Activated B cell treated with CpG ODN at 0.5 μM for 24 hours (primary cell): Measurements from ENCODE around the gene CHD6. TPM values are rescaled to one million over a fixed set of nuclear protein-coding genes. Genes with fewer than 3 reads are reported as not detected.

ENCODE experiments used
- ATAC-seq: fragments of 200-7000 bp; cut with Tn5 transposase; one replicate; pipeline ENCODE4 v1.10.0; 2021; ENCODE audit warnings: low read depth, mild to moderate bottlenecking, moderate library complexity
- CTCF ChIA-PET: fragments of 350-600 bp; sonication (Branson Sonifier 250); formaldehyde crosslinking; loops from one replicate; lab custom pipeline; 2021; ENCODE audit warnings: antibody characterized with exemption; lab: Charles Lee
- POLR2A ChIA-PET: fragments of 350-600 bp; sonication (Branson Sonifier 250); formaldehyde crosslinking; loops from one replicate; lab custom pipeline; 2021; ENCODE audit warnings: antibody characterized with exemption; lab: Charles Lee
- DNase-seq: peaks from one replicate; pipeline ENCODE4 v3.0.0; 2022
- H3K27ac Mint-ChIP-seq: one replicate; pipeline ENCODE4 v1.8.0; 2020; ENCODE audit warnings: mixed read lengths
- H3K27me3 Mint-ChIP-seq: one replicate; pipeline ENCODE4 v1.8.0; 2021; ENCODE audit warnings: mixed read lengths
- H3K36me3 Mint-ChIP-seq: one replicate; pipeline ENCODE4 v1.8.0; 2021; ENCODE audit warnings: low read depth, mixed read lengths
- H3K4me1 Mint-ChIP-seq: one replicate; pipeline ENCODE4 v1.8.0; 2021; ENCODE audit warnings: mixed read lengths
- H3K4me3 Mint-ChIP-seq: one replicate; pipeline ENCODE4 v1.8.0; 2020; ENCODE audit warnings: mild to moderate bottlenecking, mixed read lengths
- H3K9me3 Mint-ChIP-seq: one replicate; pipeline ENCODE4 v1.8.0; 2020; ENCODE audit warnings: mixed read lengths
- intact Hi-C: fragments of 100-400 bp; cut with micrococcal nuclease; formaldehyde crosslinking; loops from one replicate; pipeline ENCODE4 v1.15.1; 2024
- total RNA-seq: library from RNA; stranded (reverse); gene quantifications from 2 replicates; pipeline ENCODE4 v1.2.3, GENCODE V29; 2022
- TF ChIP-seq, protein P1 (sequence below): fragments of 200-600 bp; IDR thresholded peaks from one replicate; pipeline ENCODE4 v1.8.0; 2022; ENCODE audit warnings: antibody characterized with exemption, mild to moderate bottlenecking

Gene CHD6
- total RNA-seq, 1 donor from 2014 or later, result 59.9 TPM

DNA sequence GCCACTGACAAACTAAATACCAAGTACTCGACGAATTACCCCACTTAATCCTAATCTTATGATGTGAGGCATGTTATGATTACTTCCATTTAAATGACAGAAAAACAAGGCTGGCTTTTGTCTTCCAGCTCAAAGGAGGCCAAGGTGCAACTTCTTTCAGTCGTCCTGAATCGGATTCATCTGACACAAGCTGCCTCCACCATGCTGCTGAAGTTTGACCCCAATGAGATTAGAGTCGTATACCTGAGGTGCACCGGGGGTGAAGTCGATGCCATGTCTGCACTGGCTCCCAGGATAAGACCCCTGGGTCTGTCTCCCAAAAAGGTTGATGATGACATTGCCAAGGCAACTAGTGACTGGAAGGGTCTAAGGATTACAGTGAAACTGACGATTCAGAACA, 71.0 kb downstream of the CHD6 start:
- ATAC-seq (no peak), DNase-seq (no peak)
- CTCF ChIA-PET, result no interaction called here
- H3K36me3 Mint-ChIP-seq, result peaks cover 30% of the 10 kb centered on the region
- intact Hi-C loops, result no loop called here
- H3K27me3 Mint-ChIP-seq, result no peaks in the 10 kb centered on the region
- no peak overlapping the region for H3K27ac Mint-ChIP-seq
- POLR2A ChIA-PET, result interaction anchor here (2.0 kb wide), 1 partner anchor 71 kb away, joined by 5 read pairs; the partner anchor contains the start of gene CHD6
- no peak overlapping the region for H3K4me3 Mint-ChIP-seq
- H3K9me3 Mint-ChIP-seq, result peaks cover 2% of the 10 kb centered on the region
- TF ChIP-seq, protein P1, sequence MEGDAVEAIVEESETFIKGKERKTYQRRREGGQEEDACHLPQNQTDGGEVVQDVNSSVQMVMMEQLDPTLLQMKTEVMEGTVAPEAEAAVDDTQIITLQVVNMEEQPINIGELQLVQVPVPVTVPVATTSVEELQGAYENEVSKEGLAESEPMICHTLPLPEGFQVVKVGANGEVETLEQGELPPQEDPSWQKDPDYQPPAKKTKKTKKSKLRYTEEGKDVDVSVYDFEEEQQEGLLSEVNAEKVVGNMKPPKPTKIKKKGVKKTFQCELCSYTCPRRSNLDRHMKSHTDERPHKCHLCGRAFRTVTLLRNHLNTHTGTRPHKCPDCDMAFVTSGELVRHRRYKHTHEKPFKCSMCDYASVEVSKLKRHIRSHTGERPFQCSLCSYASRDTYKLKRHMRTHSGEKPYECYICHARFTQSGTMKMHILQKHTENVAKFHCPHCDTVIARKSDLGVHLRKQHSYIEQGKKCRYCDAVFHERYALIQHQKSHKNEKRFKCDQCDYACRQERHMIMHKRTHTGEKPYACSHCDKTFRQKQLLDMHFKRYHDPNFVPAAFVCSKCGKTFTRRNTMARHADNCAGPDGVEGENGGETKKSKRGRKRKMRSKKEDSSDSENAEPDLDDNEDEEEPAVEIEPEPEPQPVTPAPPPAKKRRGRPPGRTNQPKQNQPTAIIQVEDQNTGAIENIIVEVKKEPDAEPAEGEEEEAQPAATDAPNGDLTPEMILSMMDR, result no peak
- H3K4me1 Mint-ChIP-seq, result peaks cover 21% of the 10 kb centered on the region

DNA sequence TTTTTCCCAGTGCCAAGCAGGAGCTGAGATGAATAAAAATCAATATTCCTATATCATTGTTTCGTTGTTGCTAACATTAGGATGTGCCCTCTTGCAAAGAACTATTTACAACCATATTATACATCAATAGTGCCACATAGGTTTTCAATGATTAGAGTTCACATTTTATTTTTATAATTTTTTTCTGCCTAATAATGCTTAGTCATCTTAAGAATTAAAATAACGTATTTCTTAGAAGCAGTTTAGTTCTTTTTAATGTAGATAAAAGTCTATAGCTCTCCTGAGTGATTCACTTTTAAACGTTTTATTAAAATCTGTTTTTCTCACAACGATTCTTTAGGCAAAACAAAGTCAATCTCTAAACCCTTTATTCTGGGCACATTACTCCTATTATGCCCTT, 71.6 kb downstream of the CHD6 start:
- POLR2A ChIA-PET, result interaction anchor here (2.0 kb wide), 1 partner anchor 71 kb away, joined by 5 read pairs; the partner anchor contains the start of gene CHD6

DNA sequence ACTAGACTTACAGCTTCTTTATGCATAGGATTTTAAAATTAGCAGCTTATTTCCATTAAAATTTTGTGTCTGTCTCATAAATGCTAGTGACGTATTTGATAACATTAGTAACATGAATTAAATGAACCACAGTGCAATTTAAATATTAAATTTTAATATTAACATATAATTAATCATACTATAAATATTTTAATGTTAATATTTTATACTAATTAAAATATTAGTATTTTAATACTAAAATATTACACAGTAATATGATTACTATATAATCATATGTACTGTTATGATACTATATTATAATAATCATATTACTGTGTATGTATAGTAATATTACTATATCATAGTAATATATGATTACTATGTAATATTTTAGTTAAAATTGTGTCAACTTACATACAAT, 73.7 kb downstream of the CHD6 start:
- ChIA-PET CTCF (interaction anchor here (1.0 kb wide), 1 partner anchor 23 kb away, joined by 3 read pairs; no protein-coding TSS in a partner anchor), POLR2A (no interaction called here)
- peaks cover 22% of the 10 kb centered on the region for H3K36me3 Mint-ChIP-seq
- H3K27me3 Mint-ChIP-seq, result no peaks in the 10 kb centered on the region
- TF ChIP-seq, protein P1, result no peak
- peaks cover 18% of the 10 kb centered on the region for H3K4me1 Mint-ChIP-seq
- DNase-seq, result no peak
- no peaks in the 10 kb centered on the region for H3K9me3 Mint-ChIP-seq
- no peak overlapping the region for H3K4me3 Mint-ChIP-seq
- intact Hi-C loops, result no loop called here
- ATAC-seq, result no peak
- H3K27ac Mint-ChIP-seq, result no peak overlapping the region

More for the DNA sequence above, 71.6 kb downstream of the CHD6 start:
- intact Hi-C loops, result no loop called here
- peaks cover 15% of the 10 kb centered on the region for H3K4me1 Mint-ChIP-seq
- no peak overlapping the region for H3K27ac Mint-ChIP-seq
- ATAC-seq (no peak), DNase-seq (no peak)
- peaks cover 2% of the 10 kb centered on the region for H3K9me3 Mint-ChIP-seq
- H3K27me3 Mint-ChIP-seq, result no peaks in the 10 kb centered on the region
- no peak overlapping the region for H3K4me3 Mint-ChIP-seq
- H3K36me3 Mint-ChIP-seq, result peaks cover 30% of the 10 kb centered on the region
- CTCF ChIA-PET, result no interaction called here
- TF ChIP-seq, protein P1, result no peak

DNA sequence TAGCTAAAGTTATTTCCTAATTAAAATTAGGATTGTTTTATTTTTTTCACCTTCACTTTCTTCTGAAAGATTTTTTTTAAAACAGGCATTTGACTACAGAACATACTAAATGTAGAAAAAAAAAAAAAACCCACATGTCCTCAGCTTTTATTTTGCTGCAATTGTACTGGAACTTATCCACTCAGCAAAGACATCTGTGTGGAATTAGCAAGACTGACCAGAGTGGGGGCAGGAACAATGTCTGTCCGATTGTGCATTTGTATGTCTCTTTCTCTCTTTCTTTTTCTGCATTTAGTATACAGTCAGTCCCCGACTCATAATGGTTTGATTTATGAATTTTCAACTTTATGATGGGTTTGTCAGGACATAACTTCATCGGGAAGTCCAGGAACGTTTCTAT, 77.3 kb downstream of the CHD6 start:
- ATAC-seq (no peak), DNase-seq (no peak)
- H3K27me3 Mint-ChIP-seq, result no peaks in the 10 kb centered on the region
- CTCF ChIA-PET, result no interaction called here
- H3K4me1 Mint-ChIP-seq, result peaks cover 15% of the 10 kb centered on the region
- no peak overlapping the region for H3K27ac Mint-ChIP-seq
- intact Hi-C loops, result no loop called here
- peaks cover 6% of the 10 kb centered on the region for H3K9me3 Mint-ChIP-seq
- TF ChIP-seq, protein P1, result no peak
- no peak overlapping the region for H3K4me3 Mint-ChIP-seq
- peaks cover 31% of the 10 kb centered on the region for H3K36me3 Mint-ChIP-seq
- POLR2A ChIA-PET, result interaction anchor here (0.7 kb wide), 1 partner anchor 549 kb away, joined by 4 read pairs; no protein-coding TSS in a partner anchor

DNA sequence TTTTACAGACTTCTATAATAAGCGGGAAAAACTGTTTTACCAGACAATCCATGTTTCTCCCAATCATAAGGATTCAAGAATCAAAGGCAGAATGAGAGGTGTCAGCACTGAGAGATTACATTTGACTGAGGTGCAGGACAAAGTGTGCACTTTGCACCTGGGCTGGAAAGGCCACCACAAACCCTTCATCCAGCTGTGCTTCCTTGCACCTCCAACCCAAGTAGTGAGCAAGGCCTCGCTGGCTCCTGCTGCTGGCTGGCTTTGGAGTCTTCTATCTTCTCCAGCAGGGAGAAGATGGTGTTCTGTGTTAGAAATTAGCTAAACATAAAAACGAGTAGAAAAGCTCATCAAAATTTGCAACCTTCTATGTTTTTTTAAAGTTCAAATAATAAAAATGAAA, 77.7 kb downstream of the CHD6 start:
- TF ChIP-seq, protein P1, result no peak
- peaks cover 29% of the 10 kb centered on the region for H3K36me3 Mint-ChIP-seq
- ChIA-PET POLR2A (interaction anchor here (0.7 kb wide), 1 partner anchor 549 kb away, joined by 4 read pairs; no protein-coding TSS in a partner anchor), CTCF (no interaction called here)
- peaks cover 6% of the 10 kb centered on the region for H3K9me3 Mint-ChIP-seq
- intact Hi-C loops, result no loop called here
- no peaks in the 10 kb centered on the region for H3K27me3 Mint-ChIP-seq
- no peak overlapping the region for H3K27ac Mint-ChIP-seq
- no peak for DNase-seq
- H3K4me1 Mint-ChIP-seq, result peaks cover 10% of the 10 kb centered on the region
- no peak for ATAC-seq
- no peak overlapping the region for H3K4me3 Mint-ChIP-seq
